Natural killer cell treated with Interleukin-12 subunit alpha and Interleukin-12 subunit beta and Interleukin-15 and Interleukin-18, amount 100 ng/mL, for 72 hours (primary cell): ENCODE data around the gene TMEM69. TPM values are rescaled to one million over a fixed set of nuclear protein-coding genes. Genes with fewer than 3 reads are reported as not detected.
"Not testable (repeated sequence)": the region's sequence is repeated elsewhere in the genome, so short reads cannot be mapped to it uniquely, and the experiment has no call there.

Source experiments
- ATAC-seq, 2 donors: fragments of 150-1000 bp; cut with Tn5 transposase in 1 of 2; sonication (Bioruptor Pico), chemical (Tn5 transposase) in 1 of 2; 2 replicates each; pipeline ENCODE4 v1.10.0; 2021
- DNase-seq: peaks from one replicate; pipeline ENCODE4 v3.0.0; 2022; ENCODE audit warnings: low spot score
- H3K27ac Mint-ChIP-seq, 2 donors: 1 replicate in 1 of 2; 2 replicates in 1 of 2; pipeline ENCODE4 v1.8.0; 2022; ENCODE audit warnings: mixed read lengths in 2 of 2, mild to moderate bottlenecking in 1 of 2, moderate library complexity in 1 of 2
- H3K27me3 Mint-ChIP-seq, 2 donors: 1 replicate in 1 of 2; 2 replicates in 1 of 2; pipeline ENCODE4 v1.8.0; 2022; ENCODE audit warnings: mixed read lengths in 2 of 2
- H3K36me3 Mint-ChIP-seq: one replicate; pipeline ENCODE4 v1.8.0; 2022; ENCODE audit warnings: mixed read lengths
- H3K4me1 Mint-ChIP-seq, 2 donors: 1 replicate in 1 of 2; 2 replicates in 1 of 2; pipeline ENCODE4 v1.8.0; 2022; ENCODE audit warnings: low read depth in 2 of 2, mixed read lengths in 2 of 2, mild to moderate bottlenecking in 1 of 2
- H3K4me3 Mint-ChIP-seq: one replicate; pipeline ENCODE4 v1.8.0; 2022; ENCODE audit warnings: mixed read lengths
- H3K9me3 Mint-ChIP-seq: 2 replicates; pipeline ENCODE4 v1.8.0; 2022; ENCODE audit warnings: mixed read lengths
- total RNA-seq, 2 donors: library from RNA; stranded (reverse); gene quantifications; one replicate each; pipeline ENCODE4 v1.2.3, GENCODE V29; 2022

The TMEM69 gene
- total RNA-seq, 2 donors from 2014 or later = 18.7 to 19.4 TPM

DNA sequence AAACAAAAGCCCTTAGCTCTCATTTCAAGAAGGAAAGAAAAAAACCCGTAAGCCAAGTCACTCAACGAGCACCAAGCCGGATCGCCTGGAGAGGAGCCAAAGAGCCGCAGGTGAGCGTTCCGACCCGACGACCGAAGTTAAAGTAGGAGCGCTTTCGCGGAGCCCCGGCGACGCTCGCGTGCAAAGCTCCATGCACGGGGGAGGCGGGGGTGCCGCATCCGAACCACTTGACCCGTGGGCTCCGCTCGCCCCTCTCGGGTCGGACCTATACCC is 2.0 kb upstream of the TMEM69 start:
- H3K9me3 Mint-ChIP-seq = no peaks in the 10 kb centered on the region
- peak overlapping the region; percentile 100 for H3K27ac Mint-ChIP-seq
- peak overlapping the region; percentile 99 for H3K4me3 Mint-ChIP-seq
- H3K4me1 Mint-ChIP-seq = peaks cover 29 to 41% of the 10 kb centered on the region in 2 donors
- DNase-seq (peak; percentile 69), ATAC-seq (no peak)
- no peaks in the 10 kb centered on the region for H3K27me3 Mint-ChIP-seq
- peaks cover 7% of the 10 kb centered on the region for H3K36me3 Mint-ChIP-seq

DNA sequence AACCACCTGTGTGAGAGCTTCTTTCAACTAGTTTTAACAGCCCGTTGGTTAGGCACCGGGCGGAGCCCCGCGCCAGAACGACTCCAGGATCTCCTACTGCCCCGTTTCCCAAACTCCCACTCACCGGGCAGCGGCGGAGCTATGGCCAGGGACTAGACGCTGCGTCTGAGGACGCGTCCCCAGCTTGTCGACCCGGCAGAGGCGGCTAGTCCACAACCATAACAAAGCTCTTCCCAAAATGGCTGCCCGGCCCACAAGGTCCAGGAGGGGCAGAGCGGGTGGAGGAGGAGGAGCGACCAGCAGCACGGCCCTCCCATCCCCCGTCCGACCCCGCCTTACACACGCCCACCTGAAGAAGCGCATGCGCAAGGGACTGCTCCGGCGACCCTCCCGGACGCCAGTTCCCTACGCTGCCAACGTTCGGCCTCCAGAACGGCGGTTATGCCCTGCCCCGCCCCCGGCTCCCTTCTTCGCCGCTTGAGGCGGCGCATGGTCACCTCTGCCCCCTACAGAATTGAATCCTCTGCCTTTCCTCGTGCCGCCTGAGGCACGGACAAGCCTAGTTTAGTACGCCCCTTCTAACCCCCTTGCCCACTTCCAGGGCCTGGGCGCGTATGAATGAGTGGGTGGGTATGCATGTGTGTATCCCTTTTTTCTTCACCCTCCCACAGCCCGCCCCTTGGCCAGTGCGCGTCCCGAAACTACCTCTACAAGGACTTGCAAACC is 1.5 kb upstream of the TMEM69 start, which contains the start of gene GPBP1L1:
GPBP1L1 (minus strand) TSS at position 246 of the 726 bp plus-strand sequence. CDS start 27,446 bp downstream, outside the sequence.
- Mint-ChIP-seq H3K27me3 (no peaks in the 10 kb centered on the region), H3K4me3 (peak within 1 kb of the TSS; percentile 99), H3K9me3 (no peaks in the 10 kb centered on the region), H3K4me1 (peaks cover 29 to 37% of the 10 kb centered on the region in 2 donors), H3K27ac (peak within 1 kb of the TSS; percentile 100), H3K36me3 (peaks cover 7% of the 10 kb centered on the region)
- DNase-seq (peak; percentile 98), ATAC-seq (peak; percentile 89 to 91)

GRCh38 chr1:45687014-45687753 is 797 bp upstream of the TMEM69 start:
- peak overlapping the region; percentile 100 for H3K27ac Mint-ChIP-seq
- peak overlapping the region; percentile 99 for H3K4me3 Mint-ChIP-seq
- peaks cover 7% of the 10 kb centered on the region for H3K36me3 Mint-ChIP-seq
- H3K9me3 Mint-ChIP-seq = no peaks in the 10 kb centered on the region
- peaks cover 30 to 37% of the 10 kb centered on the region in 2 donors for H3K4me1 Mint-ChIP-seq
- peak; percentile 94 for ATAC-seq
- DNase-seq = peak; percentile 99
- no peaks in the 10 kb centered on the region for H3K27me3 Mint-ChIP-seq

DNA sequence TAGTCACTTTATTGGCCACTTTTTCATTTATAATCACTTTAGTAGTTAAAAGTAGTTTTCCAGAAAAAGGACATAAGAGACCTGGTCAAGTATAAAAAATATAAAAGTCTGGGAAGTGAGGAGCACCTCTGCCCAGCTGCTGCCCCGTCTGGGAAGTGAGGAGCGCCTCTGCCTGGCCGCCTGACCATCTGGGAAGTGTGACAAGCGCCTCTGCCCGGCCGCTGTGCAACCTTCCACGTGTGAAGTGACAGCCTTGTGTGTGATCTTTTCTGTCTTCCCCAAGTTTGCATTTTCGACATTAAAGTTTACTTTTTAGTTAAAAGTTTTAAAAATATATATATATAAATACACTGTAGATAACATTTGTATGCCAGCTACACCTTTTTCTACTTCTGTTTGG is 5.8 kb downstream of the TMEM69 start:
- H3K4me1 Mint-ChIP-seq, H3K4me3 Mint-ChIP-seq, H3K27ac Mint-ChIP-seq, DNase-seq, H3K36me3 Mint-ChIP-seq, ATAC-seq, H3K27me3 Mint-ChIP-seq, H3K9me3 Mint-ChIP-seq: not testable (repeated sequence)

GRCh38 chr1:45694823-45695222 is 6.8 kb downstream of the TMEM69 start:
- no peaks in the 10 kb centered on the region for H3K9me3 Mint-ChIP-seq
- ATAC-seq (no peak), DNase-seq (no peak)
- peaks cover 6% of the 10 kb centered on the region for H3K36me3 Mint-ChIP-seq
- no peak overlapping the region for H3K4me3 Mint-ChIP-seq
- H3K4me1 Mint-ChIP-seq = peaks cover 0 to 10% of the 10 kb centered on the region in 2 donors
- no peak overlapping the region for H3K27ac Mint-ChIP-seq
- no peaks in the 10 kb centered on the region for H3K27me3 Mint-ChIP-seq

DNA sequence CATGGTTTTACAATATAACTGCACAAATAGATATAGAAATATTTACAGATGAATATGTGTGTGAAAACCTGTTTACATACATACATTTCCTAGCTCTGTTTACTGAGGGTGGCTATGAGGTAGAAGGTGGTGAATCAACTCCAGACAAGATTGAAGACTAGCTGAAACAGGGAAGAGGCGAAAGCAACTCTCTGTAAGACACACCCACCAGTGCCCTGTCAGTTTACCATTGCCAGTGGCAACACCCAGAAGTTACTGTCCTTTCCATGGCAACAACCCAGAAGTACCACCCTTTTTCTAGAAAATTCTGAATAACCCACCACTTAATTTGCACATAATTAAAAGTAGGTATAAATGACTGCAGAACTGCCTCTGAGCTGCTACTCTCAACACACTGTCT is 16.7 kb downstream of the TMEM69 start:
- ATAC-seq = no peak
- H3K9me3 Mint-ChIP-seq = no peaks in the 10 kb centered on the region
- H3K36me3 Mint-ChIP-seq = peaks cover 9% of the 10 kb centered on the region
- H3K27ac Mint-ChIP-seq = no peak overlapping the region
- no peak for DNase-seq
- no peak overlapping the region for H3K4me3 Mint-ChIP-seq
- H3K4me1 Mint-ChIP-seq = peaks cover 0 to 3% of the 10 kb centered on the region in 2 donors
- no peaks in the 10 kb centered on the region for H3K27me3 Mint-ChIP-seq

DNA sequence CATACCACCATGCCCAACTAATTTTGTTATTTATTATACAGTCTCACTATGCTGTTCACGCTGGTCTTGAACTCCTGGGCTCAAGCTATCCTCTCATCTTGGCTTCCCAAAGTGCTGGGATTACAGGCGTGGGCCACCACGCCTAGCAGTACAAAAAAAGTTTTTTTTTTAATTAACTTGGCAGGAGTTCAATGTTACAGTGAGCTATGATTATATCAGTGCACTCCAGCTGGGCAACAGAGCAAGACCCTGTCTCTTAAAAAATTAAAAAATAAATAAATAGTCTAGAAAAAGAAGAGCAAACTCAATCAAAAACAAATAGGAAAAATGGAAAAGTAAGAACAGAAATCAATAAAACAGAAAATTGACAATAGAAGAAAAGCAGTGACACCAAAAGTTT is 25.7 kb downstream of the TMEM69 start:
- Mint-ChIP-seq H3K27me3 (no peaks in the 10 kb centered on the region), H3K9me3 (no peaks in the 10 kb centered on the region), H3K36me3 (peaks cover 6% of the 10 kb centered on the region), H3K27ac (no peak overlapping the region), H3K4me1 (no peaks in the 10 kb centered on the region), H3K4me3 (no peak overlapping the region)
- no peak for DNase-seq
- ATAC-seq = no peak

- H3K27ac Mint-ChIP-seq = no peak overlapping the region
- H3K4me1 Mint-ChIP-seq = no peaks in the 10 kb centered on the region
- no peak for ATAC-seq
- H3K4me3 Mint-ChIP-seq = no peak overlapping the region
- H3K27me3 Mint-ChIP-seq = no peaks in the 10 kb centered on the region
- no peaks in the 10 kb centered on the region for H3K9me3 Mint-ChIP-seq
- H3K36me3 Mint-ChIP-seq = peaks cover 3% of the 10 kb centered on the region
- DNase-seq = no peak
Measured at GRCh38 chr1:45716700-45717099, 28.7 kb downstream of the TMEM69 start.

DNA sequence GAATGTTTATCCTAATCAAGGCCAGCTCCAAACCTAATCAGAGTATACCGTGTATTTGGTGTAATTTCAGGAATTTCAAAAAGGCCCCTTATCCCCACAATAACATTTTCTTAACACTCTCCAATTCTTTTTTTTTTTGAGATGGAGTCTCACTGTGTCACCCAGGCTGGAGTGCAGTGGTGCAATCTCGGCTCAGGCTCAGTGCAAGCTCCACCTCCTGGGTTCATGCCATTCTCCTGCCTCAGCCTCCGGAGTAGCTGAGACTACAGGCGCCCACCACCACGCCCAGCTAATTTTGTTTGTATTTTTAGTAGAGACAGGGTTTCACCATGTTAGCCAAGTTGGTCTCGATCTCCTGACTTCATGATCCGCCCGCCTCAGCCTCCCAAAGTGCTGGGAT is 29.4 kb downstream of the TMEM69 start:
- H3K27ac Mint-ChIP-seq, H3K36me3 Mint-ChIP-seq: not testable (repeated sequence)

DNA sequence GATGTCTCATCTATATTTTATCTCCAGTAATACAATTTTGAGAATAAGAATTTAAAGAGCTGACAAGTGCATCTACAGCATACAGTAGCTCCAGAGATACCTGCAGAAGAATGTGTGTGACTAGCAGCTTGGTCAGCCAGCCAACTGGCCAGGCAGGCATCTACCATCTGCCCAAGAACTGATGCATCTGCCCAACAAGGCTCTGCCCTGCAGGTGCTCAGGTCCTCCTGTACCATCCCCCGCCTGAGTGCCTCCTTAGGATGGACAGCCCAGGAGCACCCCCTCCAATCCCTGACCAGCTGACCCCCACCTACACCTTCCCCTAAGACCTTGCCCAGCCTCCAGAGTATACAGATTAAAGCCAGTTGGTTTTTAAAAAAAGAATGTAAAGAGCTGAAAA is 30.3 kb downstream of the TMEM69 start:
- H3K27ac Mint-ChIP-seq = no peak overlapping the region
- ATAC-seq (no peak), DNase-seq (no peak)
- H3K4me1 Mint-ChIP-seq = peaks cover 0 to 3% of the 10 kb centered on the region in 2 donors
- no peaks in the 10 kb centered on the region for H3K27me3 Mint-ChIP-seq
- H3K36me3 Mint-ChIP-seq = no peaks in the 10 kb centered on the region
- H3K9me3 Mint-ChIP-seq = no peaks in the 10 kb centered on the region
- no peak overlapping the region for H3K4me3 Mint-ChIP-seq

More for the DNA sequence above, 29.4 kb downstream of the TMEM69 start:
- ATAC-seq, H3K9me3 Mint-ChIP-seq, H3K27me3 Mint-ChIP-seq, H3K4me1 Mint-ChIP-seq, DNase-seq, H3K4me3 Mint-ChIP-seq: not testable (repeated sequence)

DNA sequence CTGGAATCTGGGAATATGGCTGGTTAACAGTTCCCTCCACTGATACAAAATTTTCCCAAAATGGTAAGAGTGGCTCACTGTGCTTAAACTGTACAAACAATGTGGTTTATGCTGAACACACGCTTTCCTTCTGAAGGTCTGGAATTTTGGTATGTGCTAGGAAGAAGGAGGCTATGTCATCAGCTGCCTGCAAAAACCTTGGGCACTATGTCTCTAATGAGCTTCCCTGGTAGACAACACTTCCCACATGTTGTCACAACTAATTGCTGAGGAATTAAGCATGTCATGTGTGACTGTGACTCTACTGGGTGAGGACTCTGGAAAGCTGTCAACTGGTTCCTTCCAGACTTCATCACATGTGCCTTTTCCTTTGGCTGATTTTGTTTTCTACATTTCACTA is 33.2 kb downstream of the TMEM69 start:
- peaks cover 0 to 3% of the 10 kb centered on the region in 2 donors for H3K4me1 Mint-ChIP-seq
- H3K36me3 Mint-ChIP-seq = no peaks in the 10 kb centered on the region
- H3K27ac Mint-ChIP-seq = no peak overlapping the region
- no peaks in the 10 kb centered on the region for H3K9me3 Mint-ChIP-seq
- no peaks in the 10 kb centered on the region for H3K27me3 Mint-ChIP-seq
- ATAC-seq (no peak), DNase-seq (no peak)
- no peak overlapping the region for H3K4me3 Mint-ChIP-seq

GRCh38 chr1:45722809-45723208 is 34.8 kb downstream of the TMEM69 start:
- ATAC-seq (no peak), DNase-seq (no peak)
- Mint-ChIP-seq H3K9me3 (no peaks in the 10 kb centered on the region), H3K4me3 (no peak overlapping the region), H3K27ac (no peak overlapping the region), H3K27me3 (no peaks in the 10 kb centered on the region), H3K4me1 (peaks cover 0 to 3% of the 10 kb centered on the region in 2 donors), H3K36me3 (no peaks in the 10 kb centered on the region)

- Mint-ChIP-seq H3K4me1 (peaks cover 0 to 3% of the 10 kb centered on the region in 2 donors), H3K27ac (no peak overlapping the region), H3K36me3 (no peaks in the 10 kb centered on the region), H3K27me3 (no peaks in the 10 kb centered on the region), H3K4me3 (no peak overlapping the region), H3K9me3 (no peaks in the 10 kb centered on the region)
- ATAC-seq (no peak), DNase-seq (no peak)
Measured at GRCh38 chr1:45723248-45723930, 35.4 kb downstream of the TMEM69 start.

GRCh38 chr1:45726007-45726406 is 38.0 kb downstream of the TMEM69 start:
- not testable (repeated sequence) for H3K9me3 Mint-ChIP-seq, H3K4me3 Mint-ChIP-seq, H3K4me1 Mint-ChIP-seq, H3K36me3 Mint-ChIP-seq, H3K27me3 Mint-ChIP-seq, DNase-seq, H3K27ac Mint-ChIP-seq, ATAC-seq
